GM19240 (cell line): ENCODE measurements around the gene CD81.
"Not testable (repeated sequence)": the region's sequence is repeated elsewhere in the genome, so short reads cannot be mapped to it uniquely, and the experiment has no call there.

Experiments
- DNase-seq: peaks from one replicate; pipeline ENCODE4 v3.0.0; 2011; ENCODE audit warnings: low spot score; ENCODE audit not compliant: insufficient read length

The CD81 gene

GRCh38 chr11:2376751-2377451 is at the start of gene CD81:
CD81 (plus strand) TSS chr11:2377310; CDS start chr11:2377550, 240 bp downstream.
- DNase-seq, result peak; percentile 65

- DNase-seq, result no peak
These were observed 49.1 kb upstream of the CD81 start for GRCh38 chr11:2328021-2328420.

GRCh38 chr11:2328656-2329354 is 48.3 kb upstream of the CD81 start:
- no peak for DNase-seq

- no peak for DNase-seq
These were observed 47.6 kb upstream of the CD81 start for GRCh38 chr11:2329551-2329950.

GRCh38 chr11:2330696-2331095 is 46.4 kb upstream of the CD81 start:
- no peak for DNase-seq

GRCh38 chr11:2331404-2331803 is 45.7 kb upstream of the CD81 start:
- no peak for DNase-seq

GRCh38 chr11:2332569-2332968 is 44.5 kb upstream of the CD81 start:
- DNase-seq, result not testable (repeated sequence)

GRCh38 chr11:2333486-2334205 is 43.5 kb upstream of the CD81 start:
- DNase-seq, result not testable (repeated sequence)

- DNase-seq, result not testable (repeated sequence)
These were observed 41.8 kb upstream of the CD81 start for GRCh38 chr11:2335286-2335685.

- DNase-seq, result not testable (repeated sequence)
These were observed 38.4 kb upstream of the CD81 start for GRCh38 chr11:2338760-2339159.

GRCh38 chr11:2342557-2342956 is 34.6 kb upstream of the CD81 start:
- no peak for DNase-seq

- DNase-seq, result no peak
These were observed 34.1 kb upstream of the CD81 start for GRCh38 chr11:2342981-2343380.

- DNase-seq, result no peak
These were observed 33.6 kb upstream of the CD81 start for GRCh38 chr11:2343502-2343901.

GRCh38 chr11:2345050-2345449 is 32.1 kb upstream of the CD81 start:
- no peak for DNase-seq

- DNase-seq, result no peak
These were observed 31.1 kb upstream of the CD81 start for GRCh38 chr11:2346014-2346413.

GRCh38 chr11:2346586-2347307 is 30.4 kb upstream of the CD81 start:
- no peak for DNase-seq

- DNase-seq, result no peak
These were observed 29.7 kb upstream of the CD81 start for GRCh38 chr11:2347308-2347830.

GRCh38 chr11:2348986-2349385 is 28.1 kb upstream of the CD81 start:
- no peak for DNase-seq

- no peak for DNase-seq
These were observed 25.4 kb upstream of the CD81 start for GRCh38 chr11:2351701-2352100.

GRCh38 chr11:2352420-2352819 is 24.7 kb upstream of the CD81 start:
- DNase-seq, result no peak

- no peak for DNase-seq
These were observed 22.0 kb upstream of the CD81 start for GRCh38 chr11:2355000-2355644.
